DMS153 treated with DMSO at 0.1 percent for 48 hours (cell line): ENCODE data around the gene ABLIM2.

Experiments used
- DNase-seq: peaks from one replicate; lab custom pipeline; 2025; ENCODE audit not compliant: unreplicated experiment; lab: John Stamatoyannopoulos, UW

The ABLIM2 gene

DNA sequence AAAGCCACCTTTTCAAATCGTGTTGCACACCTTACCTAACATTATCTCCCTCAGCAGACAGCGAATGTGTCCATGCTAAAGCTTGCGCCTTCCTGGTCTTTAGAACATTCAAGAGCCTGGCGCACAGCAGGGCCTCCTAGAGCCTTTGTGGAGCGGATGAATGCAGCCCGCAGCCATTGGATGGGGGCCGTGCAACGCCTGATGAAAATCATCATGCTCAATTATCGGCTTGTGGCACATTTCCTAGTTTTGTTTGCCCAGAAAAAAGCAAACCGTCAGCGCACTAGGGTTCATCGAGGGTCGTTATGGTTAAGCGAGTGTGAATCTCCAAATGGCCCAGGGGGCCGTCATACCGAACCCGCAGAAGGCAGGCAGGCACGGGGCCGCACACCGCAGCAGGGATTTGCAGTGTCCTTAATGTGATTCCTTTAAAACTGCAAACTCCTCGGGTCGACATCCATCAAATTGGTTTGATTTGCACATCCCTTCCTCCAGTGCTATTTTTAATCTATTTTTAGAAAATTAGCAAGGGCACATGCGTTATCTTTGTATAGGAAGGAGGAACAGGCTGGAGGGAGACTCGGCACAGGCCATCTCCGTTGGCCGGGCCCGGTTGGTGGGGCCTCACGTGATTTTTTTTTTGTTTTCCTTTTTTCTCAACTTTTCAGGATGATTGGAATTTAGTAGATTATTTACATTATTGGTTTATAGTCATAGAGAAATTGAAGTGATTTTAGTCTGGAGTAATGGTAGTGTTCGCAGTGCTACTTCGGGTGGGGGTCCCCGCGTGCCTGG, 53.1 kb downstream of the ABLIM2 start:
- no peak for DNase-seq

DNA sequence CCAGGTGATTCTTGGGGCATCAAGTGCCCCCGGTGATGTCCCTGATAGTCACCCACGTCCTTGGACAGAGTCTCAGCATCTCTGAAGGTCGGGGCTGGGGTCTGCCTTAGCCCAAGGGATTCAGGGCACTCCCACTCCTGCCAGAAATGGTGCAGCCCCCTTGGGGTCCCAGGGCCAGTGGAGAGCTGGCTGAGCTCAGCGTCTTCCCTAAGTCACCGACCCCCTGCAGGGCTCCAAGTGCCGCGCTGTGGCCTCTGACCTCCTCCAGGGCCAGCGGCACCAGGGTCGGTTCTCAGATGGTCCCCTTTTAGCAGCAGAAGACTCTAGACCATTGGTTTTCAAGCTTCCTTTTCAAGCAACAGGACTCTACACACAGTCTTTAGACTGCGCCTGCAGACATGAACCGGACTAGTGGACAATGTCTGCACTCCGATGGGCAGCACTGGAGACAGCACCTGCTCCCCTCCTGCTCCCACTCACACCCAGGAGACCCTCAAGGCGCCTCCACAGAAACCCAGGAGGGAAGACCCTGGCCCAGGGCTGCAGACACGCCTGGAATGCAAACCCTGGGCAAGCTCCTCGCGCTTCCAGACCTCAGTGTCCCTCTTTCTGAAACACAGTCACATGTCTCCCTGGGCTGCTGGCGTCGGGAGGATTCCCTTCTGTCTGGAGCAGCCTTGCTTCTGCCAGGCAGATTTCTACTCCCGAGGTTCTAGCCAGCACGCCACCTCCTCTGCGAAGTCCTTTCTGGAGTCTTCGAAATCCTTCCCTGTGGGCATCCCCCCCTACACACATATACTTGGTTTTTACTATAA, 53.9 kb downstream of the ABLIM2 start:
- no peak for DNase-seq

DNA sequence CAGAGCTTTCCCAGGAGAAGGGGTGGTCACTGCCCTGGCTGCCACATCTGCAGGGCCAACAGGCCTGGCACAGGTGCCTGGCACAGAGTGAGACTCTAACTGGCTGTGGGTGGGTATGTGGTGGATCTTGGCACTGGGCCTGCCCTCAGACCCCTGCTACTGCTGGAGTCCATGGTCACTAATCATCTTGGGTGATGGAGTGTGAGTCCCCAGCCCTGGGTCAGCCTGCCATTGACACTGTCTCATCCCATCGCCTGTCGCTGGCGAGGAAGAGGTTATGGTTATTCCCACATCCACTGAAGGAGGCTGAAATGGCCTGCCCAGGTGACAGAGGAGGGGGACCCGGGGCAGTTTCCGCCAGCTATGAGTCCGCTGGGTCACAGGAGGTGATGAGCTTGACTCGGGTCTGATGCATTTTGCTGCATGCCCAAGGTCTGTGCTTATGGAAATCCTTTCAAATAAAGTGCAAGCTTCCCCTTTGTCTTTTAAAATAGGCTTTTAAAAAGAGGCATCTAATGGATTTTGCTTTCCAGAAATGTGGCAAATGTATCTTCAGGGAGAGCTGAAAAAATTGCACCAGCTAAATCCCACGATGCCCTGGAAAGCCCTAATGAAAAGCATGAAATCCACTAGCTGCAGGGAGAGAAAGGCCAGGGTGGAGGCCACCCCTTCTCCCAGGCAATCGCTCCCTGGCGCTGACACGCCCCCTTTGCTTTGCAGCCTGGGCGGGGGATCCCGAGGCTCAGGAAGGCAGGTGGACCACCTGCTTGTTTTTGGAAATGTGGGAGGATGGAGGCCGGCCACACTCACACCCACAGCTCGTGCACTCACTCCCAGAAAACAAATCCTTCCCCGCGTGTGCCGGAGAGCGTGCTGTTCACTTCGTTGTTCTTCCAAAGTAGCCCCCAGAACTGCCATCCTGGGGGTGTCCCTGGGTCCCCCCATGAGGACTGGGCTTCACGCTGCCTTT, 54.9 kb downstream of the ABLIM2 start:
- DNase-seq = no peak

DNA sequence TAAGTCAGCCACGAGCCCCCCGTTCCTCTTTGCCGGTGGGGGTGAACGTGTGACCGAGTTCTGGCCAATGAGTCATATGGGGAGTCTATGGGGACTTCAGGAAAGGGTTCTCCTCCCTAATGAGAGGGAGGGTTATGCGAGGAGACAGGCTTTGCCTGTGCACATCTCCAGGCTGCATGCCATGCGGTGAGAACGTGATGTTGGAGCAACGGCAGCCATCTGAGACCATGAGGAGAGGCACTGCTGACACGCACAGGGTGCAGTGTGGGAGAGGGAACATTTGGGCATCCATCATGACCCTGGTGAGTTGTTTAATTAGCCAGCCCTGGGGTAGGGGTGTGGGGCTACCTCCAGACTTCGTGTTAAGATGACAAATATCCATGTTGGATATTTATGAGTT, 55.8 kb downstream of the ABLIM2 start:
- no peak for DNase-seq

DNA sequence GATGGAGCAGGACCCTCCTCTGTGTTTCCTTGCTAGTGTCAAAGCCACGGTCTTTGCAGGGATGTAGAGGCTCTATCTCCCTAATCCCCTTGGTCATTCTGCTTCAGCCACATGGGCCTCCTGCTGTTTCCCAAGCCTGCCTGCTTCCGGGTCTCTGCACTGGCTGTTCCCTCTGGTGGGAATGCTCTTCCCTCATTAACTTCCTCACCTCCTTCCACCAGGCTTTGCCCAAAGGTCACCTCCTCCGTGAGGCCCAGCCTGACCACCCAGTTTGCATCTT, 56.6 kb downstream of the ABLIM2 start:
- no peak for DNase-seq

DNA sequence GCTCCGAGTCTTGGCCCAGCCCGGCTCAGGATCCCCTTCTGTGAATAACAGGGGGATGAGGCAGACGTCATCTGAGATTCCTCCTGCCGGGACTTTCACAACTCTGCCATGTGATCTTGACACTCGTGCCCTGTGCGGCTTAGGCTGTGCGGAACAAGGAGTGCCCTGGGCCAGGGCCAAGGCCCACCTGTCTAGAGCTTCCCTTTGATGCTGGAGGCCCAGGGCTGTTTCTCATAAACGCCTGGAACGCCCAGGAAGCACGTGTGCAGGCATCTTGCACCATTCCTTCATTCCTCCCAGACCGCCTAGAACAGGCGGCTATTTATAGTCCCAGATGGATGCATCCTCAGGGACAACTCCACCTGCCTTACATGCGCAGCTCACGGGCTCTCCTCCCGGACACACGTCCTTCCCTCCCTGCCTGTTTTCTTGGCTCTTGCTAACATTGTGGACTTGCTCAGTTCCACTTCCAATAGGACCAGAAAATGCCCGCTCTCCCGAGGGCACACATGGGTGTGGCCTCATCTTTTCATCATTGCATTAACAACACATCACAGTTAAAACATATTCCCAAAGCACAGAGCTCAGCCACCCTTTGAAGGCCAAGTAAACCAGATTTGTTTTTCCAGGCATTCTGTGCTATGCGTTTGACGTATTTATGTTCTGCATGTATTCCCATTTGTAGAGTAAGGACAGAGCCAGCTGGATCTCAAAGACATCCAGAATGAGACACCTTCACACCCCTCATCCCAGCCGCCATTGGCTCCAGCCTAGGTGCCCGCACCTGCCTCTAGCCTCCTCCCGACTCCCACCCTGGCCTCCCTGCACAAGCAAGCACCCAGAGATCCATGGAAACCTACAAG, 57.2 kb downstream of the ABLIM2 start:
- DNase-seq = no peak

DNA sequence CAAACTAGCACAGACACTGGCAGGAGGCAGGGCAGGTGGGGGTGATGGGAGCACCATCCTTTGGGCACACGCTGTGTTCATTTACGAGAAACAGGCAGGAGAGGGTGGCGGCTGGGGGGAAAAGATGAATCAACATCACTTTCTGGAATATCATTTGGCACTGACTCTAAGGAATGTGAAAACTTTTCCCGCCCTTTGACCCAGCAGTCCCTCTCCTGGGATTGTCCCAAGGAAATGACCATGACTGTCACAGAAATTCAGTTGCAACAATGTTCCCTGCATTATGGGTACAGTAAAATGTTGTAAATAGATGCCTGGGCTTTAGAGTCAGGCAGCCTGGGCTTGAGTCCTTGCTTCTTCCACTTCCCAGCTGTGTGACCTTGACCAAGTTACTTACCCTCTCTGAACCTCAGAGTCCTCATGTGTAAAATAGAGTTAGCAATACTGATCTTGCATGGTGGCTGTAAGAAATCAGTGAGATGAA, 58.6 kb downstream of the ABLIM2 start:
- no peak for DNase-seq

DNA sequence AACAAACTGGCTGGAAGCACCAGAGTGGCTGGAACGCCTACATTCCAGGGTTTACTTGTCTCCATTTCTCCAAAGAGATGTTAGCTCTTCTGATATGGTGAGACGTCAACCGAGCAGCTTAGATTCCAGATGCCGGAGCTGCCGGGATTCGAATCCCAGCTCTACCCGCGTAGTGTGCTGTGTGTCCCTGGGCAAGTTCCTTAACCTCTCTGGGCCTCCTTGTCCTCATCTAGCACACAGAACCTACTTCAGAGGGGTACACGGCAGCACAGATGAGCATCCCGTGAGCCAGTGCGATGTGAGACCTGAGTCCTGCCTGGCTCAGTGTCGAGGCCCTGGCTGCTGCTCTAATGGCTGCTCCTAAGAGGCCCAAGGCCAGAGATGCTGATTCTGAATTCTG, 60.1 kb downstream of the ABLIM2 start:
- DNase-seq = no peak

DNA sequence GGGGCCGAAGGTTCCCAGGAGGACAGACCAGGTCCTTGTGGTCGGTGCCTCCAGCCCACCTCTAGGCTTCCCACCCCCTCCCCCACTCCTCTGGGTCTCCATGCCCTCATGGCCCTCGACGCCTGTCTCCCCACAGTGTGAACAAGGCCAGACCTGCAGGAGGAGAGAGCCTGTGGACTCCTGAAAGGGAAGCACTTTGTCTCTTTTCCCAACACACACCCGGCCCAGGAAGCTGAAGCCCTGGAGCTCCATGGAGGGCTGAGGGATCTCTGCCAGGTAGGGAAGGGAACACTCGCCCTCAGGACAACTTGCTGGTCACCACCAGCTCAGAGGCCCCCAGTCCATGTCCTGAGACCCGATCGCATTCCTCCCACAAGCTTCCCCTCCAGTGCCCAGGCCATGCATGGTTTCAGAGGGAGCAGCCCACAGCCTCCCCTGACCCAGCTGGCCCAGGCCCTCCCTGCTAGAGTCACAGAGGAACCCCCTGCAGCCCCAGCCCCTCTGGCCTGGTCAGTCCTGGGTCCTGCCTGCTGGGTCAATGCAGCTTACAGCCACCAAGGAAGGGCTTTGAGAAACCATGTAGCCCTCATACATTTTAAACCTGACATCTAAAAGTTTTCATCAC, 60.8 kb downstream of the ABLIM2 start:
- no peak for DNase-seq

DNA sequence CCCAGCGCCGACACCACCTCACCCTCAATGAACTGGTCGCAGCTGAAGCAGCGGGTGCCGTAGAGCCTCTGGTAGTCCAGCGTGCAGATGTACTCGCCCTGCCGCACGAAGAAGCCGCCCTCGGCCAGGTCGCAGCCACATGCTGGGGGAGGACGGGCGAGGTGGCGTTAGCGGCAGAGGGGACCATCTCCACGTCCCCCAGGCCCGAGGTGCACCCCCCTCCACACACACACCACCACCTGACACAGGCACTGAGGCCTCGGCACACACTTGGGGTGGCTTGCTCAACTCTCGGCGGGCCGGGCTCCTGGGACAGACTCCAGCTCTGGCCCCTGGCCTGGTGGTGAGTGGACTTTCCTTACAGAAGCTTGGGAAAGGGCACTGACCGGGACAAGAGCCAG, 61.5 kb downstream of the ABLIM2 start:
- no peak for DNase-seq

DNA sequence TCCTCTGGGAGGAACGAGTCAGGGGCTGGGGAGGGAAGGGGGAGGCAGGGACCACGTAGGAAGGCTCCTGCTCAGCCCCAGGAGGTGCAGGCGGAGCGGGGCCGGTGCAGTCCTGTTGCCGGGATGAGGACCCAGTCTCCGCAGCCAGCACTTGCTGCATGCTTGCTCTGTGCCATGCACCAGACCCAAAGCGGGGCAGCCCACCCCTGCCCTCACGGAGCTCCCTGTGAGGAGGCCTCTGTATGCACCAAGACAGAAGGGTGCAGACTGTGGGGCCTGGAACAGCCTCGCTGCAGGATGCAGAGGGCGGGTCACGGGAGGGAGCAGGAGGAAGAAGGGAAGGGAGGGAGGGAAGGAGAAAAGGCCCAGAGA, 61.9 kb downstream of the ABLIM2 start:
- DNase-seq = no peak

DNA sequence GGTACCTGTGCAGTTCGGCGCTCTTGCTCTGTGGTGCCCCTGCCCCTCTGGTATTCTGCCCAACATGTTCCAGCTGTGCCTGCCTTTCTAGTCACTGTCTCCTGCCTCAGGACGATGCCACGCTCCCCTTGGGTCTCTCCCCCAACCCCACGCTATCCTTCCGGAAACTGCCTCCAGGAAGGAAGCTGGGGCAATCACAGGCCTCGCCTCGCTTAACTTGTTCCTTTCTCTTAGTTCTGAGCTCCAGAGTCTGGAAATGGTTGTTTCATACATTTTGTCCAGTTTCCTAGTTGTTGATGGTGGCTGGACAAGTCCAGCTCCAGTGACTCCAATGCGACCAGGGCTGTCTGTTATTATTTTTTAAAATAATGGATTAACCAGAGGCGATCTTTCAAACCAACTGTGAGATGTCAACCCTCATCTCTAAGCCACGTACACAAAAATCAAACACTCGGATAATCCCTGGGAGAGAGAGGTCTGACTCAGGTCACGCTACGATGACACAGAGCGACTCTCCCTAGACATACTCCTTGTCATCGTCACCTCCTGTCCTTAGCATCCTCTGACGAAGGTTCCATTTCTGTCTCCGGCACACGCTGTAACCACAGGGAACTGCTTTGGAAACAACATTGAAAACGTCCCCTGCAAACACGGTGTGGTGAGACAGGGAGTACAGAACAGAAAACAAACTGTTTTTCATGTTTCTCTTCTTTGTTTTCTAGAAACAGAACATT, 62.5 kb downstream of the ABLIM2 start:
- no peak for DNase-seq

DNA sequence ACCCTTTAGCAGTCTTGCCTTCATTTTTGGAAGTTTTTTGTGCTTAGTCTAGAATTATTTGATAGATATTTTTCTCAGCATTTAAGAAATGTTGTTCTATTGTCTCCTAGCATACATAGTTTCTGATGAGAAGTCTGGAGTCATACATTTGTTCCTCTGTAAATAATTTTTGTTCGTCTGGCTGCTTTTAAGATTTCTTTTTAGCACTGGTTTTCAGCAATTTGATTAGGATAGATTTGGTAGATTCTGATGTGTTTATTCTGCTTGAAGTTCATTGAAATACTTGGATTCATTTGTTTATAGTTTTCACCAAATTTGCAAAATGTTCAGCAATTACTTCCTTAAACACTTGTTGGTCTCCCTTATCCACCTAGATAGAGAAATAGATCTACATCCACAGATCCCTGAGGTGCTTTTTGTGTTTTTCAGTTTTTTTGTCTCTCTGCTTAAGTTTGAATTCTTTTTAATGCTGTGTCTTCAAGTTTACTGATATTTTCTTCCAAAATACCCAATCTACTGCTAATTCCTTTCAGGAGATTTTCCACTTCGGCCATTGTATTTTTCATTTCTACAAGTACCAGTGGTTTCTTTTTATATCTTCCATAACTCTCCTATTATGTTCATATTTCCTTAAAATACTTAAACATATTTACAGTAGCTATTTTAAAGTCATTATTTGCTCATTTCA, 64.9 kb downstream of the ABLIM2 start:
- DNase-seq = no peak

DNA sequence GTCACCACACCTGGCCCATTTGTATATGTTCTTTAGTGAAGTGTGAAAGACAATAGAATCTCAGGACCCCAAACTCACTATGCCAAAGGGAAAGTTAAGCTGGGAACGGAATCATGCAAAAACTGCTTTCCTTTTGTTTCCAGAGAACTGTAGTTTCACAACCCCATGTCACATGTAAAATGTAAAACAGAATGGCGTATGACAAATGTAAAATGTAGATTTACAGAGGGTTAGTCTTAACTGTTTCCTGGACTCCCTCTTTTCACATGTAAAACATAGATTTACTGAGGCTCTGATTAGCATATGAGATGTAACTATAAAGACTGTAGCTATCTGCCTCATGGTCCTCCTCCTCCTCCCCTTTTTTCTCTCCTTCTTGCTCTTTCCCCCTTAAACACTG, 66.3 kb downstream of the ABLIM2 start:
- no peak for DNase-seq

DNA sequence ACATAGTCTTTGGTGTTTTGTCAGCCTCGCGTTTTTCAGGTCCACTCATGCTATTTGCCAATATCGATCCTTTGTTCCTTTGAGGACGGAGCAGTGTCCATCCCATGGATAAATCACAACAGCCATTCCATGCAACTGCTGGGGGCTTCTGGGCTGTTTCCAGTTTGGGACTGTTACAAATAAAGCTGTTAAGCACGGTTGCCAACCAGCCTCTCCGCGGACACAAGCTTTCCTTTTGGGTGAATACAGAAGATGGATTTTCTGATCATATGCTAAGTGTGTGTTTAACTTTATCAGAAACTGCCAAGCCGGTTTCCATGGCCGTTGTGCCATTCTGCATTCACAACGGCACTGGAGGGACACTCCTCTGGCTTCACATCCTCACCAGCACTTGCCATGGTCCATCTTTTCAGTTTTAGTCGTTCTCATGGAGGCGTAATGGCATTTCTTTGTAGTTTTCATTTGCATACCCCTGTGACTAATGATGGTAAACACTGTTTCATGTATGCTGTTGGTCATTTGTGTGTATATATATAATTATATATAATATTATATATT, 67.8 kb downstream of the ABLIM2 start:
- no peak for DNase-seq

DNA sequence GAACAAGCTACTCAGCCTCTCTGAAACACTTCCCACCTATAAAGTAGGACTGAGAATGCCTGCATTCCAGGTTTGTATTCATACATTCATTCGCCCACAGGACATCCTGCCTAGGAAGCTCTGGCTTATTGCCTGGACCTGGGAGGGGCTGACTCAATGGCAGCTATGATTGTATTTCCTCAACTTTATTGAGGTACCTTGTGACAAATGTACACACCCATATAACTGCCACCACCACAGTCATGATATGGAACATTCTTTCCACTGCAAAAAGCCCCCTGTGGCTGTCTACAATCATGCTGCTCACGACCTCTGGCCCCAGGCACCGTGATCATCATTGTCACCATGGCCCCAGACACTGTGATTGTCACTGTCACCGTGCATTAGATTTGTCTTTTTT, 68.3 kb downstream of the ABLIM2 start:
- DNase-seq = no peak

DNA sequence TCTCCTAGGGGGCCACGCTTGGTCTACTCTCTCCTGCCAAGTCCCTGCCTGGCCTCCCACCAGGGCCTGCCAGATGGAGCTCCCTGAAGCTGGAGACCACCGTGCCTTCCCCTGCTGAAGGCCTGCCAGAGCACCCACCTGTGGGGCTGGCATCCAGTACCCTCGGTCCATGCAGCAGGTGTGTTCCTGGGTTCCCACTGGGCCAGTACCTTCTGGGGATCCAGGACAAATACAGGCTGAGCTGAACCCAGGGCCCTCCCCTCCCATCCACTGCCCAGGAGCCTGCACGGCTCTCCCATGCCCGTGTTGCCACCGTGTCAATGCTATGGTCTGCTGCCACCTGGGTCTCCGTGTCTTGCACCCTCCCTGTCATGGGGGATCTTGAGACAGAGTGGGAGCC, 68.8 kb downstream of the ABLIM2 start:
- DNase-seq = no peak

DNA sequence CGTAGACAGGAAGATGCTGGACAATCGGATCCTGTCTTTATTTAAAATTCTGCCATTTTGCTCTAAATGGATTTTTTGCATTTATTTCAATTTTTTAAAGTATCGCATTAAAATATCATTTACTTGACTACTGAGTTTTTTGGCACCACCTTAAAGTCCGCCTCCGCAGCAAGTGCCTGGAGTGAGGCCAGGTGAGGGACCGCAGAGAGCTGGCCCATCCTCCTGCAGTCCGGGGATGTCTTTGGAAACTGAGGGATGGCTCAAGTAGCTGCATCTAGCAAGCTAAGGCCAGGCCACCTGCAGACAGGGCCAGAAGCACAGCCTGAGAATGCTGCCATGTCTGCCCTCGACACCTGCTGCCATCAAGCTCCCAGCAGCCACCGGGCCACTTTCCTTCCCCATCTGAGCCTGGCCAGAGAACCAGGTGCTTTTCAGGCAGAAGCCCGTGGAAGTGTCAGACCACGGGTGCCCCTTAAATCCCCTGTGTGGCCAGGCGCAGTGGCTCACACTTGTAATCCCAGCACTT, 69.6 kb downstream of the ABLIM2 start:
- DNase-seq = no peak
